Measurements from ENCODE around the gene MAN1B1. TPM values are rescaled to one million over a fixed set of nuclear protein-coding genes. Genes with fewer than 3 reads are reported as not detected.
"Not testable (repeated sequence)": the region's sequence is repeated elsewhere in the genome, so short reads cannot be mapped to it uniquely, and the experiment has no call there.

Gene MAN1B1
- total and polyA plus RNA-seq, 4 experiments from 2014 or later: 35.4 to 71.0 (median 50.4) TPM

DNA sequence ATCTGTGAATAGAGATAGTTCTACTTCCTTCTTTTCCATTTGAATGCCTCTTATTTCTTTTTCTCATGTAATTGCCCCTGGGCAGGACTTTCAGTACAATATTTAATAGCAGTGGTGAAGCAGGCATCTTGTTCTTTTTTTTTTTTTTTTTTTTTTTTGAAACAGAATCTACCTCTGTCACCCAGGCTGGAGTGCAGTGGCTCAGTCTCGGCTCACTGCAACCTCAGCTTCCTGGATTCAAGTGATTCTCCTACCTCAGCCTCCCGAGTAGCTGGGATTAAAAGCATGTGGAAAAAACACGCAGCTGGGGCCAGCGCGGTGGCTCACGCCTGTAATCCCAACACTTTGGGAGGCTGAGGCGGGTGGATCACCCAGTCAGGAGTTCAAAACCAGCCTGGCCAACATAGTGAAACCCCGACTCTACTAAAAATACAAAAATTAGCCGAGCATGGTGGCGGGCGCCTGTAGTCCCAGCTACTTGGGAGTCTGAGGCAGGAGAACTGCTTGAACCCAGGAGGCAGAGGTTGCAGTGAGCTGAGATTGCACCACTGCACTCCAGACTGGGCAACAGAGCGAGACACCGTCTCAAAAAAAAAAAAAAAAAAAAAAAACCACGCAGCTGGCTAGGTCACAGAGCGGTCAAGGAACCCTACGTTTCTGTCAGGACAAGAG is 36.1 kb downstream of the MAN1B1 start:
- CTCF ChIA-PET (ENCODE audit: partially characterized antibody): interaction anchor here (0.7 to 2.1 kb wide), 6 partner anchors 8 to 114 kb away, joined by 3 to 14 read pairs (median 4); partner anchors contain the start of gene RNF224
- not testable (repeated sequence) for DNase-seq, H3K27me3 Mint-ChIP-seq

DNA sequence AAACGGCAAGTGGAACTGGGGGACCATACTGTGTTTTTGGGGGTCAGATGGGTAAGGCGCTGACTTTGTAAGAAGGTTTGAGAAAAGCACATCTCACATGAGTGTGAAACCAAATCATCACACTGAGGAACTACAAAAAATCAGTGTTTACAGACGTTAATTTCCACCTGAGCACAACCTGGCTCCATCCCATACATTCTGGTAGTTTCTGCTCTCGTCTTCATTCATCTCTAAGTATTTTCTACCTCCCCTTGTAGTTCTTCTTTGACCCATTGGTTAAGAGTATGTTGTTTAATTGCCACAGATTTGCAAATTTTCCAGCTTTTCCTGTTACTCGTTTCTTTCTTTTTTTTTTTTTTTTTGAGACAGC is 36.7 kb downstream of the MAN1B1 start:
- Histone ChIP-seq H3K36me3 (ENCODE audit: insufficient read depth, low read length) (no peaks in the 10 kb centered on the region), H3K27me3 (ENCODE audit: insufficient read depth, low read length) (no peaks in the 10 kb centered on the region), H3K27ac (ENCODE audit: low read depth, low read length) (no peak overlapping the region), H3K9me3 (ENCODE audit: control insufficient read depth in 1 of 2, low read length in 2 of 2) (no peaks in the 10 kb centered on the region), H3K4me3 (ENCODE audit: low read length in 2 of 2) (no peak overlapping the region), H3K4me1 (ENCODE audit: insufficient read depth, low read length) (peaks cover 20% of the 10 kb centered on the region)
- no peaks in the 10 kb centered on the region for H3K27me3 Mint-ChIP-seq
- intact Hi-C loops (cut with micrococcal nuclease): no loop called here
- no peak overlapping the region for H3K4me3 Mint-ChIP-seq
- no peak overlapping the region for H3K27ac Mint-ChIP-seq
- ChIA-PET POLR2A (ENCODE audit: partially characterized antibody) (interaction anchor here (1.8 to 1.9 kb wide), 2 partner anchors 37 to 104 kb away, joined by 4 to 5 read pairs; partner anchors contain the start of genes MAN1B1 and RNF224), CTCF (ENCODE audit: partially characterized antibody) (interaction anchor here (1.2 to 2.1 kb wide), 5 partner anchors 8 to 116 kb away, joined by 3 to 14 read pairs (median 4); partner anchors contain the start of gene RNF224)
- peaks cover 0 to 2% (median 0%) of the 10 kb centered on the region in 8 donors for H3K9me3 Mint-ChIP-seq
- DNase-seq: no peak
- H3K4me1 Mint-ChIP-seq: peaks cover 20 to 38% (median 25%) of the 10 kb centered on the region in 4 donors
- no peaks in the 10 kb centered on the region for H3K36me3 Mint-ChIP-seq

More for the DNA sequence above, 36.1 kb downstream of the MAN1B1 start:
- H3K4me3 Mint-ChIP-seq; H3K27ac ChIP-seq (ENCODE audit: low read depth, low read length); H3K27me3 ChIP-seq (ENCODE audit: insufficient read depth, low read length); H3K4me3 ChIP-seq (ENCODE audit: low read length in 2 of 2); H3K9me3 ChIP-seq (ENCODE audit: control insufficient read depth in 1 of 2, low read length in 2 of 2); H3K36me3 ChIP-seq (ENCODE audit: insufficient read depth, low read length); H3K9me3 Mint-ChIP-seq; H3K36me3 Mint-ChIP-seq; intact Hi-C loops (cut with micrococcal nuclease): not testable (repeated sequence)
- peaks cover 15% of the 10 kb centered on the region for H3K4me1 ChIP-seq (ENCODE audit: insufficient read depth, low read length)
- H3K4me1 Mint-ChIP-seq: peaks cover 15 to 32% (median 20%) of the 10 kb centered on the region in 4 donors
- POLR2A ChIA-PET (ENCODE audit: partially characterized antibody): interaction anchor here (0.5 to 1.9 kb wide), 4 partner anchors 9 to 104 kb away, joined by 3 to 5 read pairs (median 4); partner anchors contain the start of genes MAN1B1, RNF224 and TPRN
- H3K27ac Mint-ChIP-seq: peak overlapping the region in 1 of 7 donors; percentile 13

DNA sequence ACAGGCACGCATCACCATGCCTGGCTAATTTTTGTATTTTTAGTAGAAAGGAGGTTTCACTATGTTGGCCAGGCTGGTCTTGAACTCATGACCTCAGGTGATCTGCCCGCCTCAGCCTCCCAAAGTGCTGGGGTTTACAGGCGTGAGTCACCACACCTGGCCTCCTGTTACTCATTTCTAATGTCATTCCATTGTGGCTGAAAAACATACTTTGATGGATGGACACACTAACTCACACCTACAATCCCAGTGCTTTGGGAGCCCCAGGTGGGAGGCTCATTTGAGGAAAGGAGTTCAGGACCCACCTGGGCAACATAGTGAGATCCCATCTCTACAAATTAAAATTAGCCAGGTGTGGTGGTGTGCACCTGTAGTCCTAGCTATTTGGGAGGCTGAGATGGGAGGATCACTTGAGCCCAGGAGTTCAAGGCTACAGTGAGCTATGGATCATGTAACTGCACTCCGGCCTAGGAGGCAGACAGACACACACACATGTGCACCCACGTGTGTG is 37.2 kb downstream of the MAN1B1 start:
- not testable (repeated sequence) for H3K9me3 Mint-ChIP-seq

DNA sequence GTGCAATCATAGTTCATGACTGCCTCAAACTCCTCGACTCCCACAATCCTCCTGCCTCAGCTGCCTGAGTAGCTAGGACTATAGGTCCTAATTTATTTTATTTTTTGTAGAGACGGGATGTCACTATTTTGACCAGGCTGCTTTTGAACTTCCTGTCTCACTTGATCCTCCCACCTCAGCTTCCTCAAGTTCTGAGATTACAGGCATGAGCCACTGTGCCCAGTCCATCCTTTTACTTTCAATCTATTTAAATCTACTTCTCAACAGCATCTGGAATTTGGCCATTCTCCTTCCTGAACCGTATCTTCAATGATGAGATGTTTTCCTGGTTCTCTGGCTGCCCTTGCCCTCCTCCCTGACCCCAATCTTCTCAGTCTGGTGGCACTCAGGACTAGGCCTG is 40.0 kb downstream of the MAN1B1 start:
- Mint-ChIP-seq H3K4me1 (peaks cover 25 to 40% (median 33%) of the 10 kb centered on the region in 4 donors), H3K4me3 (peak overlapping the region; percentile 84 to 97 (median 94)), H3K9me3 (peaks cover 0 to 10% (median 1%) of the 10 kb centered on the region in 8 donors), H3K36me3 (peaks cover 0 to 6% of the 10 kb centered on the region in 2 donors), H3K27me3 (no peaks in the 10 kb centered on the region), H3K27ac (peak overlapping the region; percentile 92 to 99 (median 96))
- ChIA-PET POLR2A (ENCODE audit: partially characterized antibody) (interaction anchor here (0.6 to 2.1 kb wide), 9 partner anchors 30 to 586 kb away, joined by 3 to 22 read pairs (median 5); partner anchors contain the start of genes ANAPC2, CYSRT1, MAN1B1 and NDOR1), CTCF (ENCODE audit: partially characterized antibody) (interaction anchor here (0.7 to 2.1 kb wide), 3 partner anchors 31 to 110 kb away, joined by 3 to 7 read pairs (median 5); no protein-coding TSS in a partner anchor)
- H3K4me3 ChIP-seq (ENCODE audit: low read length in 2 of 2): peak overlapping the region in 1 of 2 donors; percentile 43
- H3K36me3 ChIP-seq (ENCODE audit: insufficient read depth, low read length): no peaks in the 10 kb centered on the region
- no peak for DNase-seq
- H3K9me3 ChIP-seq (ENCODE audit: control insufficient read depth in 1 of 2, low read length in 2 of 2): no peaks in the 10 kb centered on the region
- peaks cover 31% of the 10 kb centered on the region for H3K4me1 ChIP-seq (ENCODE audit: insufficient read depth, low read length)
- H3K27ac ChIP-seq (ENCODE audit: low read depth, low read length): peak overlapping the region; percentile 80
- intact Hi-C loops (cut with micrococcal nuclease): no loop called here
- no peaks in the 10 kb centered on the region for H3K27me3 ChIP-seq (ENCODE audit: insufficient read depth, low read length)

More for the DNA sequence above, 37.2 kb downstream of the MAN1B1 start:
- H3K27ac ChIP-seq (ENCODE audit: low read depth, low read length); intact Hi-C loops (cut with micrococcal nuclease); DNase-seq; H3K36me3 ChIP-seq (ENCODE audit: insufficient read depth, low read length); H3K4me3 Mint-ChIP-seq; H3K27me3 Mint-ChIP-seq; H3K36me3 Mint-ChIP-seq; H3K4me3 ChIP-seq (ENCODE audit: low read length in 2 of 2); H3K27me3 ChIP-seq (ENCODE audit: insufficient read depth, low read length); H3K27ac Mint-ChIP-seq; H3K9me3 ChIP-seq (ENCODE audit: control insufficient read depth in 1 of 2, low read length in 2 of 2): not testable (repeated sequence)
- peaks cover 25 to 41% (median 30%) of the 10 kb centered on the region in 4 donors for H3K4me1 Mint-ChIP-seq
- ChIA-PET CTCF (ENCODE audit: partially characterized antibody) (interaction anchor here (1.2 to 2.1 kb wide), 4 partner anchors 52 to 116 kb away, joined by 3 to 14 read pairs (median 6); partner anchors contain the start of gene RNF224), POLR2A (ENCODE audit: partially characterized antibody) (interaction anchor here (1.8 kb wide), 1 partner anchor 38 kb away, joined by 5 read pairs; the partner anchor contains the start of gene MAN1B1)
- peaks cover 25% of the 10 kb centered on the region for H3K4me1 ChIP-seq (ENCODE audit: insufficient read depth, low read length)

DNA sequence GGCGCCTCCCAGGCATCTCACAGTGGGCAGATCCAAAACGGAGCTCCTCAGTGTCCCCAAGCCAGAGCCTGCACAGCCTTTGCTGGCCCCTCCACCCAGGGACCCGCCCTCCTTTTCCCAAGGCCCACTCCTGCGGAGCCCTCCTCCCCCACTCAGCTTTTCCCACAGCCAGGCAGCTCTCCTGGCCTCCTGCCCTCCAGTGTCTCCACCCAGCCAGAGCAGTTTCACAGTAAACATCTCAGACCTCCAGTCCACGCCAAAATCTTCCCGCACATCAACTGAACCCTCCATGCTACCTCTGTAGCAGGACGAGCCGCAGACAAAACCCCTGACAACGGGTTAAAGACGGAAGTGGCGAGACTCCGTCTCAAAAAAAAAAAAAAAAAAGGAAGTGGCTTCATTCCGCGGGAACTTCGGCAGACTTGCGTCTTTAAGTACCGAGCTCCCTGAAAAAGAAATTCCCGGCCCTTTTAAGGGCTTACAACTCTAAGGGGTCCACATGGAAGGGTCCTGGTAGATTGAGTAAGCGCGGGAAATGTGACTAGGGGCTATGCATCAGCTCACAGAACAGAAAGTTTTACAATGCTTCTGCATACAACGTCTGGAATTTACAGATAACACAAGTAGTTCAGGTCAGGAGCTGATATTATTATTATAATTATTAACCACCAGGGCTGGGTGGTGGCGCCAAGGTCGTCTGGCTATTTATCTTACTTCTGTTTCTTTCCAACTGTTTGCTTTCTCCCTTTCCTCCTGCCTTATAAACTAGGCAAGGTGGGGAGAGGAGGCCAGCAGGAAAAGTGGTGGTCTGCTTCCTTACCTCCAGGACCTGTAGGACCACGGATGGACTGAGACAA is 40.7 kb downstream of the MAN1B1 start:
- peaks cover 0 to 10% (median 1%) of the 10 kb centered on the region in 8 donors for H3K9me3 Mint-ChIP-seq
- peak overlapping the region; percentile 92 to 99 (median 96) for H3K27ac Mint-ChIP-seq
- H3K27ac ChIP-seq (ENCODE audit: low read depth, low read length): peak overlapping the region; percentile 80
- ChIA-PET CTCF (ENCODE audit: partially characterized antibody) (interaction anchor here (0.7 to 2.1 kb wide), 4 partner anchors 32 to 376 kb away, joined by 3 to 7 read pairs (median 4); partner anchors contain the start of gene RNF224), POLR2A (ENCODE audit: partially characterized antibody) (interaction anchor here (0.6 to 2.9 kb wide), 16 partner anchors 11 to 127 kb away, joined by 3 to 22 read pairs (median 4); partner anchors contain the start of genes ANAPC2, CYSRT1, MAN1B1 and NDOR1)
- no peaks in the 10 kb centered on the region for H3K9me3 ChIP-seq (ENCODE audit: control insufficient read depth in 1 of 2, low read length in 2 of 2)
- peak overlapping the region; percentile 9 to 43 for H3K4me3 ChIP-seq (ENCODE audit: low read length in 2 of 2)
- no peaks in the 10 kb centered on the region for H3K27me3 ChIP-seq (ENCODE audit: insufficient read depth, low read length)
- peak overlapping the region; percentile 84 to 97 (median 94) for H3K4me3 Mint-ChIP-seq
- no peaks in the 10 kb centered on the region for H3K36me3 ChIP-seq (ENCODE audit: insufficient read depth, low read length)
- peaks cover 0 to 6% of the 10 kb centered on the region in 2 donors for H3K36me3 Mint-ChIP-seq
- H3K4me1 Mint-ChIP-seq: peaks cover 25 to 38% (median 30%) of the 10 kb centered on the region in 4 donors
- H3K4me1 ChIP-seq (ENCODE audit: insufficient read depth, low read length): peaks cover 31% of the 10 kb centered on the region
- H3K27me3 Mint-ChIP-seq: no peaks in the 10 kb centered on the region
- DNase-seq: peak; percentile 40 to 56 (median 46)
- intact Hi-C loops (cut with micrococcal nuclease): loop anchor here (2.0 kb wide), 3 partner anchors 41 to 95 kb away; partner anchors contain the start of genes MAN1B1, RNF208 and TPRN

DNA sequence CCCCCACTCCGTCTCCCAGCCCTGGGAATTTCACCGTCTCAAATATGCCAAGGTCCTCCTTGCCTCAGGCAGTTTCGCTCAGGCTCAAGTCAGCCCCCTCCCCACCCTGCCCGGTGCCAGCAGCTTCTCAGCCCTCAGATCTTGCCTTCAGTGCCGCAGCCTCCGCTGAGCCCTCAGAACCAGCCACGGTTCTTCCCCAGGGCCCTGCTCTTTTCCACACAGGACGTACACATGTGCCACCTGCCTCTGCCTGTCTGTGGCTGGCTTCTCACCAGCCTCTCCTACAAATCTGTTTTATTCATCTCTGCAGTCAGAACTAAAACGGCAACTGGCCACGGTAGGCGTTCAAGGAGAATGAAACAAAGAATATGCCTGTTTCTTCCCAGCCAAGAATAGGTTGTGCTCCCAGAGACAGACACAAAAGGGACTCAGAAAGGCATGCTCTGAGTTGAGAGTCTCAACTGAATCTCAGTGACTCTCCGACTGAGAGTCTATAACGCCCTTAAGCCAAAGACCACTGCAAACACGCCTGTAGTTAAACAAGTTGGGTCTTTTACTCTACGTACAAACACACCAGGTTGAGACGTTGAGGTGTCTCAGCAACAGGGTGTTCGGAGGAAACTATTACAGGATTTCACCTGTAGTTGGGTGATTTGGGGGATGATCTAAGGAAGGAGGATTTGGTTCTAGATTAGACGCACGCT is 41.5 kb downstream of the MAN1B1 start:
- POLR2A ChIA-PET (ENCODE audit: partially characterized antibody): interaction anchor here (0.6 to 3.3 kb wide), 16 partner anchors 10 to 126 kb away, joined by 3 to 34 read pairs (median 5); partner anchors contain the start of genes ANAPC2, CYSRT1, DPP7 and MAN1B1
- H3K27ac Mint-ChIP-seq: peak overlapping the region; percentile 92 to 99 (median 96)
- H3K27ac ChIP-seq (ENCODE audit: low read depth, low read length): peak overlapping the region; percentile 80

More for the DNA sequence above, 41.5 kb downstream of the MAN1B1 start:
- Mint-ChIP-seq H3K4me1 (peaks cover 23 to 35% (median 30%) of the 10 kb centered on the region in 4 donors), H3K36me3 (peaks cover 0 to 6% of the 10 kb centered on the region in 2 donors), H3K9me3 (peaks cover 0 to 10% (median 3%) of the 10 kb centered on the region in 8 donors), H3K27me3 (peaks cover 2% of the 10 kb centered on the region in 2 donors), H3K4me3 (peak overlapping the region; percentile 84 to 97 (median 94))
- DNase-seq: peak in 2 of 5 donors; percentile 23 to 61
- no peaks in the 10 kb centered on the region for H3K9me3 ChIP-seq (ENCODE audit: control insufficient read depth in 1 of 2, low read length in 2 of 2)
- H3K36me3 ChIP-seq (ENCODE audit: insufficient read depth, low read length): no peaks in the 10 kb centered on the region
- no peaks in the 10 kb centered on the region for H3K27me3 ChIP-seq (ENCODE audit: insufficient read depth, low read length)
- intact Hi-C loops (cut with micrococcal nuclease): loop anchor here (2.0 kb wide), 3 partner anchors 42 to 94 kb away; partner anchors contain the start of genes MAN1B1, RNF208 and TPRN
- peak overlapping the region in 1 of 2 donors; percentile 84 for H3K4me3 ChIP-seq (ENCODE audit: low read length in 2 of 2)
- CTCF ChIA-PET (ENCODE audit: partially characterized antibody): interaction anchor here (0.7 to 2.1 kb wide), 5 partner anchors 10 to 377 kb away, joined by 3 to 7 read pairs (median 4); partner anchors contain the start of genes GRIN1 and RNF224
- H3K4me1 ChIP-seq (ENCODE audit: insufficient read depth, low read length): peaks cover 31% of the 10 kb centered on the region
